ENCODE data around the gene CFAP251.
"Not testable (repeated sequence)": the region's sequence is repeated elsewhere in the genome, so short reads cannot be mapped to it uniquely, and the experiment has no call there.

The CFAP251 gene

GRCh38 chr12:122029620-122030423 is 111.4 kb downstream of the CFAP251 start:
- no peak for DNase-seq

- DNase-seq, result no peak
Measured at GRCh38 chr12:122030424-122031035, 112.1 kb downstream of the CFAP251 start.

GRCh38 chr12:122031342-122032216 is 113.2 kb downstream of the CFAP251 start:
- no peak for DNase-seq

- DNase-seq, result no peak
Measured at GRCh38 chr12:122032580-122032979, 114.2 kb downstream of the CFAP251 start.

GRCh38 chr12:122035292-122035691 is 116.9 kb downstream of the CFAP251 start:
- no peak for DNase-seq

- no peak for DNase-seq
Measured at GRCh38 chr12:122036153-122036552, 117.8 kb downstream of the CFAP251 start.

GRCh38 chr12:122040579-122041386 is 122.4 kb downstream of the CFAP251 start:
- DNase-seq, result no peak

GRCh38 chr12:122041458-122041857 is 123.1 kb downstream of the CFAP251 start:
- not testable (repeated sequence) for DNase-seq

- DNase-seq, result no peak
Measured at GRCh38 chr12:122042910-122043309, 124.5 kb downstream of the CFAP251 start.

GRCh38 chr12:122043476-122043875 is 125.1 kb downstream of the CFAP251 start:
- DNase-seq, result no peak

- no peak for DNase-seq
Measured at GRCh38 chr12:122045262-122045661, 126.9 kb downstream of the CFAP251 start.

GRCh38 chr12:122046145-122046544 is 127.8 kb downstream of the CFAP251 start:
- DNase-seq, result no peak

- DNase-seq, result no peak
Measured at GRCh38 chr12:122048151-122048550, 129.8 kb downstream of the CFAP251 start.

- DNase-seq, result no peak
Measured at GRCh38 chr12:122049827-122050226, 131.4 kb downstream of the CFAP251 start.

GRCh38 chr12:122050706-122051105 is 132.3 kb downstream of the CFAP251 start:
- no peak for DNase-seq

- no peak for DNase-seq
Measured at GRCh38 chr12:122051231-122051876, 133.0 kb downstream of the CFAP251 start.

GRCh38 chr12:122052285-122052684 is 133.9 kb downstream of the CFAP251 start:
- DNase-seq, result no peak

Measured in right forelimb (tissue), 1 donor.